ENCODE measurements around the gene ZZZ3. TPM values are rescaled to one million over a fixed set of nuclear protein-coding genes. Genes with fewer than 3 reads are reported as not detected.
A peak's percentile ranks its signal among the peaks of the same experiment; 100 is the strongest.
"Not testable (repeated sequence)": the region's sequence is repeated elsewhere in the genome, so short reads cannot be mapped to it uniquely, and the experiment has no call there.

ZZZ3 gene
- 10 to 100 TPM; 26.3 to 40.8 (median 35.7) TPM for polyA plus RNA-seq (ENCODE audit: insufficient read length in 10 of 10)
- long read RNA-seq, donor 1, partial matches to known transcripts, result 0 of 3 reads
- long read RNA-seq, donor 1, other reads (novel, unspliced or antisense), result 0 of 3 reads
- long read RNA-seq, donor 2, result 0 reads
- long read RNA-seq, donor 3, result 0 reads
- long read RNA-seq, donor 4, result 0 reads
- long read RNA-seq, donor 5, partial matches to known transcripts, result 0 of 5 reads
- long read RNA-seq, donor 5, other reads (novel, unspliced or antisense), result 0 of 5 reads
- long read RNA-seq, donor 6, full-length matches to known transcripts, result 6 of 6 reads
- long read RNA-seq, donor 6, partial matches to known transcripts, result 0 of 6 reads
- long read RNA-seq, donor 6, other reads (novel, unspliced or antisense), result 0 of 6 reads
- long read RNA-seq, donor 7, partial matches to known transcripts, result 0 of 2 reads
- long read RNA-seq, donor 7, other reads (novel, unspliced or antisense), result 0 of 2 reads
- long read RNA-seq, donor 8, full-length matches to known transcripts, result 3 of 3 reads
- long read RNA-seq, donor 8, partial matches to known transcripts, result 0 of 3 reads
- long read RNA-seq, donor 8, other reads (novel, unspliced or antisense), result 0 of 3 reads
- long read RNA-seq, donor 9, partial matches to known transcripts, result 0 of 1 reads
- long read RNA-seq, donor 9, other reads (novel, unspliced or antisense), result 0 of 1 reads

DNA sequence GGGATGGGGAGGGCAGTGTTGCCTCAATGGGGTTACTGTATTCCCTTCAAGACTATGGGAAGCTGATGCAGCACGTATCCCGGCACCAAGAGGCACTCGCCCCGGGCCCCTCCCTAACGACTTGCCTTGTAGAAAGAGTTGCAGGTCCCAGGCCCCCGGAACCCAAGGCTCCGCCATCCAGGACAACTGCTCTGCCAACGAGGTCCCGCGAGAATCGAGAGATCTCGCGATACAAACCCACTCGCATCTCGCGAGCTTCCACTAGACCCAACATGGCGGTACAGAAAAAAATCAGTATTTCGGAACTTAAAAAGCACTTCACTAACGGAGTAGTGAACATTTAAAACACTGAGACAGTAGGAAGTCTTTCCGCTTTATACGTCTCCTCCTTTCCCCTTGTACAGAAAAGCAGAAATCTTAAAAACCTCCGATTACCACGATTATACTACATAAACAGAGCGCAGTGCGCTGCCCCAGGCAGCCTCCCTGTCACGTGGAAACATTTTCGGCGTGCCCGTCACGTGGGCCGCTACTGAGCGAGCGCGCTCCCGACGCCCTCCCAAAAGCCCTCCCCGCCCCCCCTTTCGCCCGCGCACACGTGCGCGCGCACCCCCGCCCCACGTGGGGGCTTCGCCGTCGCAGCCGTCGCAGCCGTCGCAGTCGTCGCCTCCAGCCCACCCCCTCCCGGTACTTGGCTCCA, at the start of gene ZZZ3:
Gene ZZZ3 (minus strand): TSS at position 199 of the 700 bp plus-strand sequence. CDS start 49,304 bp downstream, outside the sequence.
- peak; percentile 96 to 99 (median 97) for DNase-seq

- no peak for DNase-seq
These were observed 49.6 kb upstream of the ZZZ3 start for GRCh38 chr1:77732090-77732489.

- DNase-seq, result no peak
These were observed 43.2 kb upstream of the ZZZ3 start for GRCh38 chr1:77725706-77726105.

DNA sequence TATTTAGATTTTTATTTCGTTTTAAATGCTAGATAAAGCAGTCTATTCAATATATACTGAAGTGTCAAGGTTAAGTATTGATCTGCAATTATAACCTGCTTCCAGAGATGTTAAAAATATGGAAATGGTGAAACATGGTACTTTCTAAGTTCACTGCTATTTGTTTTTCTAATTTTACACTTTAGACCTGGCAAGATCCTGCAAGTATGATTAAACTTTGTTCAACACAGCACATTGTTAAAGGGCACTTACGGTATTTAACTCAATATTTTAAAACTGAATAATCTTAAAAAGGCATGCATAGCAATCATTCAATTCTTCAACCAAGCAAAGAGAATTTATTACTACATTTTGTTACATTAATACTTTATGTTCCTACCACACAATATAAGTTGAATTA, 35.7 kb upstream of the ZZZ3 start:
- DNase-seq, result no peak

GRCh38 chr1:77716065-77716464, 33.6 kb upstream of the ZZZ3 start:
- no peak for DNase-seq

- no peak for DNase-seq
These were observed 27.3 kb upstream of the ZZZ3 start for GRCh38 chr1:77709727-77710126.

GRCh38 chr1:77706321-77706720, 23.9 kb upstream of the ZZZ3 start:
- DNase-seq, result no peak

GRCh38 chr1:77704736-77705135, 22.3 kb upstream of the ZZZ3 start:
- DNase-seq, result no peak

DNA sequence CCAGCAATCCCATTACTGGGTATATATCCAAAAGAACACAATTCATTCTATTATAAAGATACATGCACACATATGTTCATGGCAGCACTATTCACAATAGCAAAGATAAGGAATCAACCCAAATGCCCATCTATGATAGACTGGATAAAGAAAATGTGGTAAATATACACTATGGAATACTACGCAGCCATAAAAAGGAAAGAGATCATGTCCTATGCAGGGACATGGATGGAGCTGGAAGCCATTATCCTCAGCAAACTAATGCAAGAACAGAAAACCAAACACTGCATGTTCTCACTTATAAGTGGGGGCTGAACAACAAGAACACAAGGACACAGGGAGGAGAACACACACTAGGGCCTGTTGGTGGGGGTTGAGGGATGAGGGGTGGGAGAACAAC, 17.2 kb upstream of the ZZZ3 start:
- DNase-seq, result not testable (repeated sequence)

GRCh38 chr1:77697441-77697840, 15.0 kb upstream of the ZZZ3 start:
- no peak for DNase-seq

GRCh38 chr1:77688939-77689338, 6.5 kb upstream of the ZZZ3 start:
- DNase-seq, result no peak

- peak; percentile 13 to 52 (median 18) for DNase-seq
These were observed 5.1 kb upstream of the ZZZ3 start for GRCh38 chr1:77687519-77687906.

DNA sequence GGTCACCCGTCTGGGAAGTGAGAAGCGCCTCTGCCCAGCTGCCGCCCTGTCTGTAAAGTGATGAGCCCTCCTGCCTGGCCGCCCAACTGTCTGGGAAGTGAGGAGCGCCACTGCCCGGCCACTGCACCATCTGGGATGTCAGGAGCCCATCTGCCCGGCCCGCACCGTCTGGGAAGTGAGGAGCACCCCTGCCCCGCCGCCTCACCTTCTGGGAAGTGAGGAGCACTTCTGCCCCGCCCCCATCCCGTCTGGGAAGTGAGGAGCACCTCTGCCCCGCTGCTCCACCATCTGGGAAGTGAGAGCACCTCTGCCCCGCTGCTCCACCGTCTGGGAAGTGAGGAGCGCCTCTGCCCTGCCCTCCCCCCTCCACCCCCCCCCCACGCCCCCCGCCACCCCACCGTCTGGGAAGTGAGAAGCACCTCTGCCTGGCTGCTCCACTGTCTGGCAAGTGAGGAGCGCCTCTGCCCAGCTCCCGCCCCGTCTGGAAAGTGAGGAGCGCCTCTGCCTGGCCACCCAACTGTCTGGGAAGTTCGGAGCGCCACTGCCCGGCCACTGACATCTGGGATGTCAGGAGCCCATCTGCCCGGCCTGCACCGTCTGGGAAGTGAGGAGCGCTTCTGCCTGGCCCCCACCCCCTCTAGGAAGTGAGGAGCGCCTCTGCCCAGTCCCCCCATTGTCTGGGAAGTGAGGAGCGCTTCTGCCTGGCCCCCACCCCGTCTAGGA, 4.5 kb upstream of the ZZZ3 start:
- no peak for DNase-seq

GRCh38 chr1:77683160-77684148, 996 bp upstream of the ZZZ3 start:
- peak; percentile 92 to 98 (median 94) for DNase-seq

- no peak for DNase-seq
These were observed 2.3 kb downstream of the ZZZ3 start for GRCh38 chr1:77680173-77680572.

DNA sequence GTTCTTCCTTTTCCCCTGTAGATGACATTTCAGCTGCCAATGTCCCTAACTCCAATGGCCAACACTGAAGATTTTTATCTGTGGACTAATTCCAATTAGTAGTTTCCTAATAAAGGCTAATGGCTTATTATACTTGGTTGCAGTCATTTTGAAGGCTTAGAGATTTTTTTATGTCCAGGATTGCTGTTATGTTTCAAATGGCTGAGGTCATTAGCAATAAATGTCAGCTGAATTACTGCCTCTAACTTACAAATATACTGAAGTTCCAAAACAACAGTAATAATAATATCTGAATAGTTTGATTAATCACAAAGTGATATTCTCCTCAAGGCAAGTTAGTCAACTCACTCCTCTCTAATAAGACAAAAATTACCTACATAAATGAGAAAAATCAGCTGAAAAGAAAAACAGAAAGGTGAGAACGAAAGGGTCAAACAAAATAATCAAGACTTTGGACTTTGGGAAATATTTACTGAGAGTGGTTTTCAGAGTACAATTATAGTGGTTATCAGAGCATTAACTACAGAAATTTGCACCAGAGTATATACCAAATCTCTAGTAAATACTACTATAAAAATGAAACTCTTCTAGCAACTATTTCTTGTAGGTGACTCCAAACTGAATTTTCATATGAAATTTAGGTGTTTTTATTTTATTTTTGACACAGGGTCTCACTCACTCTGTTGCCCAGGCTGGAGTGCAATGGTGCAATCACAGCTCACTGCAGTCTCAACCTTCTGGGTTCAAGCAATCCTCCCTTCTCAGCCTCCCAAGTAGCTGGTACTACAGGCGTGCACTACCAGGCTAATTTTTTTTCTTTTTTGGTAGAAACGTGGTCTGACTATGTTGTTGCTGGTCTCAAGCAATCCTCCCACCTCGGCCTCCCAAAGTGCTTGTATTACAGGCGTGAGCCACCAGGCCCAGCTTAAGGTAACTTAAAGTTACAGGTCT, 3.5 kb downstream of the ZZZ3 start:
- no peak for DNase-seq

DNA sequence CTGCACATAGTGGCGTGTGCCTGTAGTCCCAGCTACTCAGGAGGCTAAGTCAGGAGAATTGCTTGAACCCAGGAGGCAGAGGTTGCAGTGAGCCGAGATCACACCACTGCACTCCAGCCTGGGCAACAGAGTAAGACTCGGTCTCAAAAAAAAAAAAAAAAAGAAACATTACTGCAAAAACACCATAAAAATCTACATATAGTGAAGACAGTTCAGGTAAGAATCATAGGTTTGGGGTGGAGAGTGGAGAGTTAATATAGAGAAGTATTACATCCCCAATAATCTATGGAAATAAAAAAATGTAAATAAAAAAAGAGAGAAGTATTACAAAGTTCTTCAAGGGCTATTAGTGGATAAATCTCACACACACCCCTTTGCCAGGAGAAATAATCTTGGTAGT, 7.7 kb downstream of the ZZZ3 start:
- not testable (repeated sequence) for DNase-seq

DNA sequence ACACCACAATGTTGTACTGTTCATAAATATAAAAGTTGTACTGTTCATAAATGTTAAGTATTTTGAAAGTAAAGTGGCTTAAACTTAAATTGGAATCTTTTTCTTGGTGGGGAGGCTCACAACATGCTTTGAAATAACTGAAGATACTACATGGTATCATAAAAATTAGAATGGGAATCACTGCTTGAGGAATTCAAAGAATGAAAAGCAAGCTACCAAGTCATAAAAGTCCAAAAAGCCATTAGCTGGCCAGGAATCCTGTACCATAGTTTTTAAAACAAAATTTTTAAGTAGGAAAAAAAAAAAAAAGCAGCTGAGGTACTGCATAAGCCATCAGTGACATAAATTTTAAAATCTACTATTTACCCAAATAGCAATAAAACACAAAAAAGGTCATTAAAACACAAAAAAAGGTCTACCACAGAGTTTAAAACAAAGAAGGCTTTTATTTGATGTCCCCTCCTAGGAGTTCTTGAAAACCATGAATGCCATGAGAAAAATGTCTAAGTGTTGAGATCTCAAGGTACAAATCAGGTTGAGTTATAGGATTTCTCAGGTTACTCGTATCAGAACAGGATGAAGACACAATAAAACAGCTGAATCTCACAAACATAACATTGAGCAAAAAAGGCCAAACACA, 8.6 kb downstream of the ZZZ3 start:
- no peak for DNase-seq

GRCh38 chr1:77673030-77673429, 9.4 kb downstream of the ZZZ3 start:
- no peak for DNase-seq
